GM18858 (cell line): Measurements from ENCODE around the gene THOC6.

Experiments used
- ATAC-seq: cut with Tn5 transposase; IDR thresholded peaks from one replicate; pipeline ENCODE4 v1.9.1; 2021; ENCODE audit not compliant: unreplicated experiment

Gene THOC6

DNA sequence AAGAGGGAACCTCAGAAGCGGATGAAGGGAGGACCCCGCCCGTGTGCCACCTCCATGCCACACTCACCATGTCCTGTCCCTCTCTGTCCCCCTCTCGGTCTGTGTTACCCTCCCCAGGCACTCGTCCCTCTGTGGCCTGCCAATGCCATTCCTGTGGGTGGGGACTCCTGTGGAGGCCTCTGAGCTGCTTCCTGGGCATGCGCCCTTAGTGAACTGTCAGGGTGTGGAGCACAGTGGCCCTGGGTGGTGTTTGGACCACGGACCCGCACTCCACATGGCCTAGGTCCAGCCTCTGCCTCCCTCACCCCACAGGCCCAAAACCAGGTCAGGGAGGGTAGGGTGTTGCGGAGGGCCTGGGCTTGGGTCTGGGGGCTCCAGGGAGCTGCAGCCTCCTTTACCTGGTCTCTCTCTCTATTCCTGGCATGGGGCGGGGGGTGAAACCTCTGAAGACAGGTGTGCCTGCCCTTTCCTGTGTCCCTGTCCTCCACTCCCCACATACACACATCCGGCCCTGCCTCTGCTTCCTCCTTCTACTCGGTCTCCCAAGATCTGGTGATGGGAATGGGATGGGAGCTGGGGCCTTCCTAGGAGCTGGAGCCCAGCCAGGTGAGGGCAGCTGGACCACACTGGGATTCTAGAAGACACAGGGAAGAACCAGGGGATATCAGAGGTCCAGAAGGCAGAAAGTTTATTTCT, 32.1 kb upstream of the THOC6 start:
- ATAC-seq = no peak

DNA sequence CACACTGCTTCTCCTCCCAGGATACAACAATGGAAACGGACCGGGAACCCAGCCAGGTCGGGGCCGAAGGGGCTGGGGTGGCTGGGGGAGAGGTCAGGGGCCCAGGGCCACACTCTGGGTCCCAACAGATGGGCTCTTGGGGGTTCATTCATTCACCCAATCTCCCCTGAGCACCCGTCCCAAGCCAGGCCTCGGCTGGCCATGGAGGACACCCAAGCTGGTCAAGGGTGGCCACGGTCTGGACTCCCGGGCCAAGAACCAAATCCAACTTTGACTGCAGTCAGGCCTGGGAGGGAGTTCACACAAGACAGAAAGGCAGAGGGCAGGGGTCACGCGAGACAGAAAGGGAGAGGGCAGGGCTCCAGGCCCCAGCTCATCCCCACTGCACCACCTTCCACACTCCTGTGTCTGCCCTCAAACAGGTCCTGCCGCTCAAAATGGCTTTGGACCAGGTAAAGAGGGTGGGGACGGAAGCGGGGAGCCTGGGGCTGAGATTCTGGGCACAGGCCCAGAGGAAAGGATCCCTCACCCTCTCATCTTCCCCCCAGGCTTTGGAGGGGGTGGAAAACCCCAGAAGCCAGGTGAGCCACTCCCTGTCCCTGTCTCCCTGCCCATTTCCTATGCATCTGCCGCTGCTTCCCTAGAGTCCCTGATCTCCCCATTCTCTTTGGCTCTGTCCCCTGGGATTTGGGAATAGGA, 31.3 kb upstream of the THOC6 start:
- no peak for ATAC-seq

DNA sequence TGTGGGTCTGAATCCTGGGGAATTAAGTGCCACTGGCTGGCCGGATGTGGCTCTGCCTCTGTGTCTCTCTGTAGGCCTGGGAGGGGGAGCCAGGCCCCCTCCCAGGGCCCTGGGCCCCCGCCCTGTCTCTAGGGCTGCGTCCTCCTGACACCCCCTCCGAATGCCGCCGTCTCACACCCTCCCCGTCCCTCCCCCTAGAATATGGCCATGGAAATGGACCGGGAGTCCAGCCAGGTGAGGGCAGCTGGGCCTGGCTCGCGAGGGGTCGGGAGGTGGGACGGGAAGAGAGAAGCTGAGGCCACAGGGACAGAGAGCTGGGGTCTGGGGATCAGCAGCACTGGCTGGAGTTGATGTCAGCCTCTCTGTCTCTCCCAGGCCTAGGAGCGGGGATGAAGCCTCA, 27.5 kb upstream of the THOC6 start:
- ATAC-seq = no peak

DNA sequence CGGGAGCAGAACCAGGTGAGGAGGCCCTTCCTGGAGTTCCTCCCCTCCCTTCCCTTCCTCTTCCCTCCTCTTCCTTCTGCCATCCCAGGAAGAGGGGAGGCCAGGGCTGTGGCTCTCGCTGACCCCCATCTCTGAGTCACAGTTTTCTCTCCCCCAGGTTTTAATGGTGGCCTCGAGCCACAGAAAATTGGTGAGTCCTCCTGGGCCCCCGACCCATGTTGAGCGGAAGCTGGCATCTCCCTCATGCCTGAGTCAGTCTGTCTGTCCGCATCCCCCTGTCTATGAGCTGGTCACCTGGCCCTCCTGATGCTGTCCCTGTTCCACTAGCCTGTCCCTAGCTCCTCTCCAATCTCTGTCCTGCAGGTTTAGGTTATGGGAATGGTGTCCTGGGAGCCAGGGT, 23.9 kb upstream of the THOC6 start:
- no peak for ATAC-seq

DNA sequence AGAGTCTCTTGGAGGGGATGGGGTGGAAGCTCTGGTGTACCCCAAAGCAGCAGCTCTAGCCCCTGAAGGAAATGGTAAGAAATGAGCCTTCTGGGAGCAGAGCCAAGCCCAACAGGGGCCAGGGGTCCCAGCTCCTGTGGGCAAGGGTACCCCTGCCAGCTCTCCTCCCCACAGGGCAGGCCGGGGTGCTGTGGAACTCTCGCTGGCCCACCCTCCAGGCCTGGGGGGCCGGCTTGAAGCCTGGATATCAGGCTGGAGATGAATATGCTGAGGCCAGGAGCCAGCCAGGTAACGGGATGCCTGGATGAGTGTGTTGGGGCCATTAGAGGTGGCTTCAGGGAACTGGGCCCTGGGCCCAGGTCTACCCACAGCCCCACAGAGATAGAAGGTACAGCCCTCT, 23.3 kb upstream of the THOC6 start:
- no peak for ATAC-seq

DNA sequence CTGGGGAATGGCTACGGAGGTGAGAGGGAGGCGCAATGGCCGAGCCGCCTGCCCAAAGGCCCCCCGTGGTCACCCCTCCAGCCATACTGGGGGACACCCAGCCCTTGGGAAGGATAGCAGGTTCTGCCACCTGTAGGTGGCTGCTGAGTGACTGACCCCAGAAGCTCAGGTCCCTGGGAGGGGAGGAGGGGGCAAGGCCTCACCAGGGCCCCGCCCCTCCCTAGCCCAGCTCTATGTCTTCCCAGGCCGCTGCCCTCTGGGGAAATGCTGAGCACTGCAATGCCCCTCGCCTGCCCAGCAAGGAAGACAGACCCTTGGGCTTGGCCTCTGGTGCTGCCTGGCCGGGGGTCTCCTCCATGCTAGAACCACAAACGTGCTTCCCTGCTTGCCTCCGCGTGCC, 22.5 kb upstream of the THOC6 start:
- ATAC-seq = no peak

DNA sequence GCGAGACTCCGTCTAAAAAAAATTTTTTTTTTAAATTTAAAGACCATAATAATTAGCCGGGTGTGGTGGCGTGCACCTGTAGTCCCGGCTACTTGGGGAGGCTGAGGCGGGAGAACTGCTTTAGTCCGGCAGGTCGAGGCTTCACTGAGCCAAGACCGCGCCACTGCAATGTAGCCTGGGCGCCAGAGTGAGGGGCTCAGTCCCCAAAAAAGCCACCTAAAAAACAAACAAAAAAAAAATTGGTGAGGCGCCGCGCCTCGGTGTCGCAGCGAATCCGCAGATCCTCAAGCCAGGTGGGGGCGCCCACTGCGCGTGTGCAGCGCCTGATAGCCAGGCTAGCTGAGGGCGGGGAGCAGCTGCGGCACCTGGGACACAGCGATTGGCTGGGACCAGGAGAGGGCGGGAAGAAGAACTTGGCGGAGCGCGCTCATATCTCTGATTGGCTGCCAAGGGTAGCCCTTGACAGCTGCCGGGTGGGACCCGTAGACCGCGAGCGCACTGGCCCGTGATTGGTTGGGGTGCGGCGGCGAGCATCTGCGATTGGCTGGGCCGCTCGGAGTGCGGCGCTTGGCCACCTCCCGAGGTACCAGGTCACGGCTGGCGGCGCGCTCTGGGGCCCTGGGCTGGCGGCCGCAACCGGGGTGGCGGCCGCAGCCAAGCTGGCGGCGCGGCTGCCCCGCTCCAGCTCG, 20.1 kb upstream of the THOC6 start:
- peak; percentile 88 for ATAC-seq

DNA sequence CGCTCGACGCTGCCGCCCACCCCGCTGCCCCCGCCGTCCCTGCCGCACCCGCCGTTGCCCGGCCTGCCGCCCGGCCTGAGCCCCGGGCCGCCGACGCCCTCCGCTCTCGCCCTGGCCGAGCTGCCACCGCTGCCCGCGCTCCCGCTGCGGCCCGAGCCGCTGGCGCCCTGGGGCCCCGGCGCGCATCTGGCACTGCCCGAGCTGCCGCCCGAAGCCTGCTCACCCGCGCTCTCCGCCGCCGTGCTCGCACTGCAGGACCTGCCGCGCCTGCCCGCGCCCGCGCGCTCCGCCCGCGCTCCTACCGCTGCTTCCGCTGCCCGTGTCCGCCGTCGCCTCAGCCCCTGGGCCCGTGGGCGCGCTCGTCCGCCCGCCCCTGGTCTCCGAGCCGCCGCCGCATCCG, 19.5 kb upstream of the THOC6 start:
- ATAC-seq = no peak

DNA sequence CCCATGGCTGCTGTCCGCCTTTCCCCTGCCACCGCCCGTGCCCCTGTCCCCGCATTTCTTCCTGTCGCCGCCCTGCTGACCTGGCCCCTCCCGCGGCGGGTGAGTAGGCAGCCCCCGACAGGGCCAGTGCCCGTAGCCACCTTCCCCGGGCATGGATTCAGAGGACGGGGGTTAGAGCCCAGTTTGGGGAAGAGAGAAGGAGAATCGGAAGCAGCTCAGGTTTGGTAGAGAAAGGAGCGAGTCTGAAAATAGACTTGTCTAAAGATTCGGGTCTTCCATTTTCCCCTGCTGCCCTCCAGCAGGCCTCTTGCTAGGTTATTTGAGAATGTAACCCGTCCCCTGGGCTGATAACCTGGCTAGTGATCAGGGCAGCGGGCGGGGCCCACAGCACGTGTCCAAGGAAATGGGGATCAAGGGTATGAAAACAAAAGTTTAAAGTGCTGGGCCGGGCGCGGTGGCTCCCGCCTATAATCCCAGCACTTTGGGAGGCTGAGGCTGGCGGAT, 19.0 kb upstream of the THOC6 start:
- ATAC-seq = no peak

DNA sequence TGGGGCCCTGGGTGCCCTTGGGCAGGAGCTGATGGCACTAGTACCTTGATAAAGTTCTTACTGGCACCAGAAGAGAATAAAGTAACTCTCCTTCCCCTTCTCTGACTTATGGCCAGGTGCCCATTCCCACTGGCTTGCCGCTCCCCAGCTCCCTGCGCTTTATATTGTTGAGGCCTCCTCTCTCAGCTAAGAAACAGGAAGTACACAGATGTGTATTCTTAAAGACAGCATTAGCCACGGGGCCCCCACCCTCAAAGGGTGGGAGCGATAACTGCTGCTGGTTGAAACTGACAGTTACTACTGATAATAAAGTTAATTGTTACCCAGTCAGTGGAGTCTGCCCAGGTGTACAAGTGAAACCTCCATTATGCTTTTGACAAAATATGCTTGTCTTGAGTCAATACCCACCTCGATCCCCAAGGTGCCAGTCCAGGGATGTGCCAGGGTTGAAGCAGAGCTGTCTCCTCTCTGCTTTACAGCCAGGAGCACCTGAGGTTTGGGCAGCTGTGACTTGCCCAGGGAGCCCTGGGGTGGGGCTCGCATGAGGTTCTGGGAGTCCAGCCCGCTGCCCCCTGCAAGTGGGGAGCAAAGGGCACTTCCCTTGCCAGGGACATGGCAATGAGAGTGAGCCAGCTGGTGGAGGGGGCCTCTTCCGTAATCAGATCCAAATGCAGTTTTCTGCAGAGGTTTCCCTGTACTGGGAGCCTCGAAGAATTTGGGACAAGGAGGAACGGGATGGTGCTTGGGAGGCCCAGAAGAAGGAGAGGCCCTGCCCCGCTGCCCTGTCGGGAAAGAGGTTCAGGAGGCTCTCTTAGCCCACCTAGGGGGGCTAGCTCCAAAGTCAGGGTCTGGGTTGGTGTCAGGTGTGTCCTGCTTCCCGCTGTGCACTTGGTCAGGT, 16.5 kb upstream of the THOC6 start:
- ATAC-seq = no peak

DNA sequence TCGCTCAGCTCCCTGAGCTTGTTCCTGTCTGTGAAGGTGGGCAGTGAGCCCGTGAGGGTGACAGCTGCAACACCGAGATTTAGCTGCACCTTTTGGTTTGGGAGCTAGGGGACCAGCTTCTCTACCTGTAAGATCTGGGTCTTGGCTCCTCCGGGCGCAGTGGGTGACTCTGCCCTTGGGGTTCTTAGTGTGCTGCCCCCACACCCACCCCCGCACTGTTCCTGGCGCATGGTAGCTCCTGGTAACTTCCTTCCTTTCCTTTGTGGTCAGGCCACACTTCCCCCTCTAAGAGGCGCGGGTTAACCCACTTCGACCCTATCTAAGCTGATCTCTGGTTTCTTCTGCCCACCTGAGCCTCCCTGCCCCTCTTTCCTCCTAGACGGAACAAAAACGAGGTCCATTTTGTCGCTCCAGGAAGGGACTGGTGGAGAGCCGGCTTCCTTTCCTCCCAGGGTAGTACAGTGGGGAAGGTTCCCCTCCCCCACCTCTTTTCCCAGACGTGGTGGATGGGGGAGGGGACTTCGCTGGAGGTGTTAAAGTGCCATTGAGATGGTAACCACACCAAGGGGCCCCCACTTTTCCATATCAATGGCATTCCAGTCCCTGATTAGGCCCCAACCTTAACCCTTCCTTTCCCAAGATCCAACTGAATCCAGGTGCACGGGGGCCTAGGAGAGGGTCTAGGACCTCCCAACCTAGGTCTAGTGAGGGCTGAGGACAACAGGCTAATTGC, 15.7 kb upstream of the THOC6 start:
- ATAC-seq = no peak

DNA sequence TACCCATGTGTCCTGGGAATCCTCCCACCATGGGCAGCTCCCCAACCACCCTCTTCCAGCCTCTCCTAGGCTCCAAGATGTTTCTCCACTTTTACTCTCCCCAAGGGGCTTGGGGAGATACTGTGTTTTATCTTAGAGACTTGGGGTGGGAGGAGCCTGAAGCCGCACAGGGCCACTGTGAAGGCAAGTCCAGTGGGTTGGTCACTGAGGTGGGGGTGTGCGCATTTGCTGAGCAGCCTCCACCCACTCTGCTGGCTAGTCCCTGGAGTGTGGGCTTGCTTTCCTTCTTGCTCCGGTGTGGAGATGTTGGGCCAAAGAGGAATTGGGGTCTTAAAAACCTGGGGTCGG, 15.2 kb upstream of the THOC6 start:
- no peak for ATAC-seq

DNA sequence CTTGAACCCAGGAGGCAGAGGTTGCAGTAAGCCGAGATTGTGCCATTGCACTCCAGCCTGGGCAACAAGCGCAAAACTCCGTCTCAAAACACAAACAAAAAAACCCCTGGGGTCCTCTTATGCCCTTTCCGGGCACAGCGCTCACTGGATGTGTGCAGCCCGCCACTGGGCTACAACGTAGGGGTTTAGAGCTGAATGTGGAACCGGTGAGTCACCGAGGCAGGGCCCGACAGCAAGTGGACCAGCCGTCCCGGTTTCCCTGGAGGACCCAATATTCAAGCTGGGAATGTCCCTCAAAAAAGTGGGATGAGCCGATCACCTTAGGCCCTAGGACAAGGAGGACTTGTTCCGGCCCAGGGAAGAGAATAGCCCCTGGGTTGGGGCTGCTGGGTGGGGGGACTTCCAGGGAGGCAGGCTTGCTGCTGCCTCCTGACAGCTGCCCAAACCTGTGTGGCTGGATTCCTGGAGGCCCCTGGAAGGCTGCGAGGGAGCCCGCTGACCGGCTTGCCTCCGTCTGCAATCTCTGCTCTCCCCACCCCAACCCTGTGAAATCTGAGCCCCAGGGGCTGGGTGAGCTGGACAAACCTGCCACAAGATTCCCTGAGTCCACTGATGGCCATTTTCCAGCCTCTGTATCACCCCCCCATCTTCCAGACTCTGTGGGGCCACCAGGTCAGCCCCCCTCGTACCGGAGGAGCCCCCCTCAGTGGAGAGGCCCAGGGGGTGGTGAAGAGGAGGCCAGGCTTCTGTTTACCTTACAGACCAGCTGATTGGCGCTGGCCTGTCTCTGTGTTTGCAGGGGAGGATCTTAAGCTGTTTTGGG, 14.1 kb upstream of the THOC6 start:
- no peak for ATAC-seq

DNA sequence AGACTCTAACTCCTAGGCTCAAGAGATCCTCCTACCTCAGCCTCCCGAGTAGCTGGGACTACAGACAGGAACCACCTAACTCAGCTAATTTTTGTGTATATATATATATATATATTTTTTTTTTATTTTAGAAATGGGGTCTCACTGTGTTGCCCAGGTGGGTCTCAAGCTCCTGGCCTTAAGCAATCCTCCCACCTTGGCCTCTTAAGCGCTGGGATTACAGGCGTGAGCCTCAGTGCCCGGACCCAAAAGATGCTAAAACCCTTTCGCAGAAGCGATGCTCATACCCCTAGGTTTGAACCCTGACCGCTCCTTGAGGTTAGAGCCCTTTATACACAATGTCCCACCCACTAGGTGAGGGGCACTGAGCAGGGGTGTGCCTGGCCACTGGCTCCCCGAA, 13.3 kb upstream of the THOC6 start:
- ATAC-seq = no peak

DNA sequence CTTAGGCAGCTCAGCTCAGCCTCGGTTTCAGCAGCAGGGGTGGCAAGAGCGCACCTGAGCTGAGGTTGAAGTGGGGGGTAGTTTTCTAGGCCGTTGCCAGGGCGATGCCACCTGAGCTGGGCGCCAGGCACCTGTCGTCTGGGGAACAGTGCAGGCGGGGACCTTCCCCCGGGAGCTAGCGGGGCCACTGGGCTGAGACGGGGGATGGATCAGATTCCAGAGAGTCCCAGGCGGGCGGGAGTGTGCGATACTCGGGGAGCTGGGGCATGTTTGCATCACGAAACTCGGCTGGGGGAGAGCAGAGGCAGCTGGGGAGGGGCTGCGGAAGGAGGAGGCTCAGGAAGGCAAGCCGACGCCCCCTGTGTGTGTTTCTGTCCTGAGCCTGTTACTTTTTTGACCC, 11.6 kb upstream of the THOC6 start:
- ATAC-seq = no peak

DNA sequence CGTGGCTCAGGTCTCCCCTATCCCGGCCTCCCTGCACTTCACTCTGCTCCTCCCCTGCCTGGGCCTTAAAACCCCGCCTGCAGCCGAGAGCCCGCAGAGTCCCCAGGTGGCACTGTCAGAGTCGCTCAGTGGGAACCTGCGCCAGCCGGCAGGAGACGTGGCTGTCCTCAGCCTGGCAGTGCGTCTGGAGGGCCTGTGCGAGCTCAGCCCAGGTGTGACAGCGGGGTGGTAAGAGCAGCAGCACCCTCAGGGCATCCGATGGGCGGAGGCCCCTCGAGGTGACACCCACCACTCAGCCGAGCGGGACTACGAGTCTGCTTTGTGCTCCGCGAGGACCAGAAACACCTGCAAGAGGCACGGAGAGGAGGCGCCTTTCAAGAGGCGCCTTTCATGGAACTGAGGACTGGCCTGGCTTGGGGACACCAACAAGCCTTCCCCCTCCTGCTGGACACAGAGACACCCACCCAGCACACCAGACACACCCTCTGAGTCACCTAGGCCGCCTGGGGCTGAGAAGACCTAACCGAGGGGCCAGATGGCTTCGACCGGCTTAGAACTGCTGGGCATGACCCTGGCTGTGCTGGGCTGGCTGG, 10.9 kb upstream of the THOC6 start, which contains the start of gene CLDN9:
Gene CLDN9 (plus strand): TSS at position 96 of the 593 bp plus-strand sequence. CDS start 440 bp downstream, at position 536.
- ATAC-seq = no peak

DNA sequence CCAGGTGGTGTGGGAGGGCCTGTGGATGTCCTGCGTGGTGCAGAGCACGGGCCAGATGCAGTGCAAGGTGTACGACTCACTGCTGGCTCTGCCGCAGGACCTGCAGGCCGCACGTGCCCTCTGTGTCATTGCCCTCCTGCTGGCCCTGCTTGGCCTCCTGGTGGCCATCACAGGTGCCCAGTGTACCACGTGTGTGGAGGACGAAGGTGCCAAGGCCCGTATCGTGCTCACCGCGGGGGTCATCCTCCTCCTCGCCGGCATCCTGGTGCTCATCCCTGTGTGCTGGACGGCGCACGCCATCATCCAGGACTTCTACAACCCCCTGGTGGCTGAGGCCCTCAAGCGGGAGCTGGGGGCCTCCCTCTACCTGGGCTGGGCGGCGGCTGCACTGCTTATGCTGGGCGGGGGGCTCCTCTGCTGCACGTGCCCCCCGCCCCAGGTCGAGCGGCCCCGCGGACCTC, 10.3 kb upstream of the THOC6 start:
- no peak for ATAC-seq

DNA sequence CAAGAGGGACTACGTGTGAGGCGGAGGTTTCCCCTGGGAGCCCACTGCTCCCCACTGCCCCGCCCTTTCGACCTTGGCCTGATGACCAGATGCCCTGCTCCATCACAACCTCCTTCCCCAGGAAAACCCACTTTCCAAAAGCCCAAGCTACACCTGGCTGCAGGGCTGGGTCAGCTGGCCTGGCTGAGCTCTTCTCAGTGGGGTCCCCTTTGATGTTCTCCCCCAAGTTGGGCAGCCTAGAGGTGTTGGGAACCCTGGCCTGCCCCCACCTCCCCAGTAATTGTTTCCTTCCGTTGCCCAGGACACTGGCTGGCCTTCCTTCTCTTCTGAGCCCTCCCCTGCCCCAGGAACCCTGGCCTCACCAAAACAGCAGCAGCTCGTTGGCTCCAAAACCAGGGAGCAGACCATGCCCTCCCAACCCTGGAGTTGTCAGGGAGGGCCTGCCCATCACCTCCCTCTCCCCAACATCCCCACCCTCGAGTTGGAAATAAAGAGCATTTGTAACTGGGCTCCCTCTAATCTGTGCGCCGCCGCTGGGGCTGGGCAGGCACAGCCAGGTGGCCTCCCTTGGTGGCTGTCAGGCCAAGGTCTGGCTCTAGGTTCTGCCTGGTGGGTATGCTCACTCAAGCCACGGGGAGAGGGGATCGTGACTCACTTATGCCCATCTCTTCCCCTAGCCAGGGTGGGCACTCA, 9.7 kb upstream of the THOC6 start:
- no peak for ATAC-seq
